HG03025 (cell line): Measurements from ENCODE around the gene RUSC2.
"Not testable (repeated sequence)": the region's sequence is repeated elsewhere in the genome, so short reads cannot be mapped to it uniquely, and the experiment has no call there.

Experiments
- ATAC-seq: cut with Tn5 transposase; IDR thresholded peaks from one replicate; pipeline ENCODE4 v1.9.1; 2021; ENCODE audit warnings: mild to moderate bottlenecking, moderate library complexity; ENCODE audit not compliant: unreplicated experiment, low FRiP score

Gene RUSC2

GRCh38 chr9:35521708-35522107, 31.8 kb downstream of the RUSC2 start:
- ATAC-seq: no peak

GRCh38 chr9:35522187-35522586, 32.3 kb downstream of the RUSC2 start:
- ATAC-seq: no peak

- no peak for ATAC-seq
Measured at GRCh38 chr9:35522700-35523099, 32.8 kb downstream of the RUSC2 start.

- not testable (repeated sequence) for ATAC-seq
Measured at GRCh38 chr9:35523556-35523955, 33.6 kb downstream of the RUSC2 start.

DNA sequence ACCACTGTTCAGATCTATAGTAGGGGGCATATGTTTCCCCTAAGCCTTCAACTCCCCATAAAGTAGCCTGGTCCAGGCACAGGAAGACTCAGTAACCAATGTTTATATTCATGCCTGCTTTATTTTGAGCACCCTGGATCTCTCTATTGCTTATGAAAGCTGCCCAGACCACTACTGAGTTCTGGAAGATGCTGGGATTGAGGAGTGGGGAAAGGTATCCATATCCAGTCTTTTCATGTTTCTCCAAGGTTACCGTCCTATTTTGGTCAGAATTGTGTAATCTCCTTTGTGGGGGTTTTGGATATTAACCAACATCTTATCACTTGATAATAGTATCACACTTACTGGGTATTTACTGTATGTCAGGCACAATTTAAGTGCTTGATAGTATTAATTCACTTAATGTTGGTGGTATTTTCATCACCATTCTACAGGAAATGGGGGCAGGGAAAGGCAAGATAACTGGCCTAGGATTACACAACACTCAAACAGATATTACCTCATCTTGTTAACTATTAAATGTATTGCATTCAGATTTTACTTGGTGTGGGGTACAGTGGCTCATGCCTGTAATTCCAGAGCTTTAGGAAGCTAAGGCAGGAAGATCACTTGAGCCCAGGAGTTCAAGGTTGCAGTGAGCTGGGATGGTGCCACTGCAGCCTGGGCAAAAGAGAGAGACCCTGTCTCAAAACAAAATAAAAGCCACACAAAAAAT, 36.3 kb downstream of the RUSC2 start:
- no peak for ATAC-seq

DNA sequence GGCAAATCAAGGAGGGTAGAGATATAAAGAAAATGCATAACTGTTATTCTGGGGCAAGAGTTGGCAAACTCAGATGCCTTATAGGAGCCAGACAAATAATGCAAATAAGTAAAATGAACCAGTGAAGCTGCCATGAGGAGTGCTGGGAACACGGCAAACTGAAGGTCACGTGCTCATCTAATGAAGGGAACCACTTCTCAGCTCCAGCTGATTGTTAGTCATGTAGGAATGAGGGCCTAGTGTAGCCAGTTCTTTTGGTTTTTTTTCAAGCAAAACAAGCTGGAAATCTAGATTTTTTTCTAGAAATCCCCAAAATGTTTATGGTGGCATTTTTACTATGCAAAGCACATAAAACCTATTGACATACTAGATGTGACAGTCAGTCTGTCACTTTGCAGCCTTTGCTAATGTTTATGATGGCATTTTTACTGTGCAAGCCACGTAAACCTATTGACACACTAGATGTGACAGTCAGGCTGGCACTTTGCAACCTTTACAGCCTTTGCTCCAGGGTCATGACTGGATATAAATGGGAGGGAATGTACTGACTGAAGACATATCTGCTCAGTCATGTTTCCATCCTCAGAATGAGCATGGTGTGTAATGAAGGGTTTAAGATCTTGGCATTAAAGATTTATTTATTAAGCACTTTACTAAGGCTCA, 39.4 kb downstream of the RUSC2 start:
- ATAC-seq: no peak

GRCh38 chr9:35533398-35533797, 43.5 kb downstream of the RUSC2 start:
- no peak for ATAC-seq

DNA sequence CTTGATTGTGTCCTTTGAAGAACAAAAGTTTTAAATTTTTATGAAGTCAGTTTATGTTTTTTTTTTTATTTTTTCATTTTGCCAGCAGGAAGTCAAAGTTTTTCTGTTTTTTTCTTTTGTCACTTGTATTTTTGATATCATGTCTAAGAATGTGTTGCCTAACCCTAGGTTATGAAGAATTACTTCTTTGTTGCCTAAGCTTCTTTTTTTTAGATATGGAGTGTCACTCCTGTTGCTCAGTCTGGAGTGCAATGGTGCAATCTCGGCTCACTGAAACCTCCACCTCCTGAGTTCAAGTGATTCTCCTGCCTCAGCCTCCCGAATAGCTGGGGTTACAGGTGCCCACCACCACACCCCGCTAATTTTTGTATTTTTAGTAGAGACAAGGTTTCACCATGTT, 45.0 kb downstream of the RUSC2 start:
- not testable (repeated sequence) for ATAC-seq

DNA sequence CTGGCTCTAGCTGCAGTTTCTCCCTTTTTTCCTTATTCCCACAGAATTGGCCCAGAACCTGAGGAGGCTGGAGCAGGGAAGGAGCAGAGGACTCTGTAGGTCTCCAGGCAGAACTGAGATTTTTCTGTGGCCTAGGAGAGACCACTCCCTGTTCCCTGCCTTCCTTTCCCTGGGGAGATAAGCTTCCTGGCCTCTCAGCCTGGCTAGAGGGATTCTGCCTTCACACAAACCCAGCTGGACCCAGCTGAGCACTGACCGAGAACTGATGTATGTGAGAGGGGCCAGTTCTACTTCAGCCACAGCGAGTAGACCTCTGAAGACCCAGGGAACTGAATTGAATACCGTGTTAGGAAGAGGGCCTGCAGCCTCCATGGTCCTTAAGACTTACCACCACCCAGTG, 48.0 kb downstream of the RUSC2 start:
- ATAC-seq: no peak

DNA sequence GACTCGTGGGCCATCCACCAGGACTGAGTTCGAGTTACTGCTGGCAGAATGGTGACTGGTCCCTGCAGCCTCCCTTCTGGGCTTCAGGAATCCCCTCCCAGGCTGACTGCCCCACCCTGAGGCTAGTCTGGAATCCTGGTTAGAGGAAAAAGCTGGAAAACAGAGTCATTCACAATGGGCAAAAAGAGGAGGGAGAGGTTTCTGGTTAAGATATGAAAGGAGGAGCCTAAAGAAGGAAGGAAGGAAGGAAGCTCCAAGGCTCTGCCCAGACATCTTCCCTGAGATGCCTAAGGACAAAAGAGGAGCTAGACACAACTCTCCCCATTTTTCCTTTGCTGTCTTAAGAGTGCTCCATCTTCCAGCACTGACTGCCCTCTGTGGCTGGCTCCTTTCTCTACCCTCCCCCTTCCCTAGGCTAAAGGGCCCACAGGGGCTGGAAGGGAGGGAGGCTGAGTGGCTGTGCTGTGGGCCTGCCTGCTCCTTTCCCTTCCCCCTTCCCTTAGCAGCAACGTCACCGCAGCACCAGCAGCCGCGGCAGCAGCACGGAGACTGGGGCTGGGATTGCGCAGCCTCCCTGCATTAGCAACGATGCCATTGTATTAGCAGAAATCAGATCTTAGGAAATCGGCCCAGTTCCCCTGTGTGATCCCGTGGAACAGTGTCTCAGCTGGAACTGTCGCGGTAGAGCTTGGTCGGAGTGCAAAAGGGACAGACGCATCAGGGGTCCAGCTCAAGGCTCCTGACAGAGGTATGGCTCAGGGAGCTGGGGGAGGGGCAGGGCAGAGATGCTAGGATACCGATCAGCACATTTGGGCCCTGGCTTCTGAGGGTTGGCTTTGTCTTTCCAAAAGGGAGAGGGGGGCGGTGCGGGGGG, 48.7 kb downstream of the RUSC2 start:
- no peak for ATAC-seq
